Uterus (tissue), 2 donors: Measurements from ENCODE around the gene REEP5.

Experiments used
- CTCF ChIP-seq, 4 experiments: fragments of 200-600 bp in 2 of 4; fragments of 450-650 bp in 2 of 4; sonication (generic) in 2 of 4; IDR thresholded peaks; one replicate each; pipeline ENCODE4 v1.5.1; 2016 to 2019; ENCODE audit warnings: antibody characterized with exemption in 4 of 4, mild to moderate bottlenecking in 2 of 4, moderate library complexity in 1 of 4
- POLR2A ChIP-seq, 2 donors: fragments of 450-650 bp; IDR thresholded peaks; one replicate each; pipeline ENCODE4 v1.6.1; 2016; ENCODE audit warnings: antibody characterized with exemption in 2 of 2, mild to moderate bottlenecking in 1 of 2, moderate library complexity in 1 of 2

- no peak for TF ChIP-seq CTCF (IDR thresholded peaks at IDR 0.05)
- TF ChIP-seq POLR2A (IDR thresholded peaks at IDR 0.05): no peak
Measured at GRCh38 chr5:112919972-112920371, 2.1 kb downstream of the REEP5 start.
